PC-9 (cell line): Measurements from ENCODE around the gene LPAR6. TPM values are rescaled to one million over a fixed set of nuclear protein-coding genes. Genes with fewer than 3 reads are reported as not detected.
"Not testable (repeated sequence)": the region's sequence is repeated elsewhere in the genome, so short reads cannot be mapped to it uniquely, and the experiment has no call there.

Experiments
- BruUV-seq: library from RNA; stranded (reverse); fragments of 400-500 nt; replicated peaks from 2 replicates; lab custom pipeline; 2021; lab: Mats Ljungman, UMichigan
- CTCF ChIA-PET: fragments of 300-600 bp; sonication (Branson Sonifier 250); formaldehyde crosslinking; loops from one replicate; lab custom pipeline; 2022; ENCODE audit warnings: antibody characterized with exemption; lab: Charles Lee
- POLR2A ChIA-PET: fragments of 300-600 bp; sonication (Branson Sonifier 250); formaldehyde crosslinking; loops from one replicate; lab custom pipeline; 2022; ENCODE audit warnings: antibody characterized with exemption; ENCODE audit not compliant: unreplicated experiment; lab: Charles Lee
- DNase-seq, 2 experiments: peaks; one replicate each; pipeline versions ENCODE4 v3.0.0 to v3.0.0-alpha.2; 2015 to 2022; ENCODE audit warnings: mixed read lengths in 1 of 2
- H2AFZ ChIP-seq: fragments of 200-600 bp; sonication (generic); 2 replicates; pipeline ENCODE4 v1.8.1; 2017; ENCODE audit warnings: antibody characterized with exemption
- H3F3A ChIP-seq: fragments of 200-600 bp; sonication (generic); 2 replicates; pipeline ENCODE4 v1.8.1; 2017; ENCODE audit warnings: antibody characterized with exemption, mild to moderate bottlenecking, low read depth; ENCODE audit not compliant: insufficient read depth
- H3K27ac ChIP-seq: fragments of 200-600 bp; sonication (generic); 2 replicates; pipeline ENCODE4 v1.6.1; 2016; ENCODE audit warnings: mixed run types
- H3K27me3 ChIP-seq: fragments of 200-600 bp; sonication (generic); 2 replicates; pipeline ENCODE4 v1.6.1; 2016; ENCODE audit warnings: low read depth, mixed run types; ENCODE audit not compliant: insufficient read depth
- H3K36me3 ChIP-seq: fragments of 200-600 bp; sonication (generic); 2 replicates; pipeline ENCODE4 v1.6.1; 2016; ENCODE audit warnings: low read depth, mixed run types
- H3K4me1 ChIP-seq: fragments of 200-600 bp; sonication (generic); replicated peaks from 2 replicates; pipeline ENCODE4 v1.6.1; 2016; ENCODE audit warnings: mixed run types; ENCODE audit not compliant: insufficient read depth
- H3K4me2 ChIP-seq: fragments of 200-600 bp; sonication (generic); 2 replicates; pipeline ENCODE4 v1.6.1; 2017; ENCODE audit warnings: mixed run types
- H3K4me3 ChIP-seq: fragments of 200-600 bp; sonication (generic); 2 replicates; pipeline ENCODE4 v1.6.1; 2016; ENCODE audit warnings: mixed run types
- H3K79me2 ChIP-seq: fragments of 200-600 bp; sonication (generic); 2 replicates; pipeline ENCODE4 v1.6.1; 2017; ENCODE audit warnings: low read depth, mixed run types
- H3K9me2 ChIP-seq: fragments of 200-600 bp; sonication (generic); 2 replicates; pipeline ENCODE4 v1.8.1; 2017; ENCODE audit warnings: mild to moderate bottlenecking; ENCODE audit not compliant: insufficient read depth
- H3K9me3 ChIP-seq: fragments of 200-600 bp; sonication (generic); 2 replicates; pipeline ENCODE4 v1.8.1; 2016; ENCODE audit warnings: low read depth; ENCODE audit not compliant: insufficient read depth
- H4K20me1 ChIP-seq: fragments of 200-600 bp; sonication (generic); 2 replicates; pipeline ENCODE4 v1.8.1; 2017; ENCODE audit not compliant: insufficient read depth
- EZH2 ChIP-seq: fragments of 200-600 bp; sonication (generic); IDR thresholded peaks from 2 replicates; pipeline ENCODE4 v1.8.0; 2017; ENCODE audit warnings: antibody characterized with exemption, low read depth
- intact Hi-C: fragments of 100-400 bp; cut with micrococcal nuclease; formaldehyde crosslinking; loops from one replicate; pipeline ENCODE4 v1.10.0; 2022; ENCODE audit not compliant: unreplicated experiment
- total RNA-seq: library from RNA; stranded (reverse); gene quantifications from 2 replicates; pipeline ENCODE4 v1.2.3, GENCODE V29; 2021
- TF ChIP-seq, protein P1 (sequence below): fragments of 200-600 bp; sonication (generic); conservative IDR thresholded peaks from 2 replicates; pipeline ENCODE4 v1.6.1; 2017; ENCODE audit warnings: mixed run types, antibody characterized with exemption, mild to moderate bottlenecking, moderate library complexity

Gene LPAR6
- total RNA-seq, 1 experiment from 2014 or later = 2.7 TPM

DNA sequence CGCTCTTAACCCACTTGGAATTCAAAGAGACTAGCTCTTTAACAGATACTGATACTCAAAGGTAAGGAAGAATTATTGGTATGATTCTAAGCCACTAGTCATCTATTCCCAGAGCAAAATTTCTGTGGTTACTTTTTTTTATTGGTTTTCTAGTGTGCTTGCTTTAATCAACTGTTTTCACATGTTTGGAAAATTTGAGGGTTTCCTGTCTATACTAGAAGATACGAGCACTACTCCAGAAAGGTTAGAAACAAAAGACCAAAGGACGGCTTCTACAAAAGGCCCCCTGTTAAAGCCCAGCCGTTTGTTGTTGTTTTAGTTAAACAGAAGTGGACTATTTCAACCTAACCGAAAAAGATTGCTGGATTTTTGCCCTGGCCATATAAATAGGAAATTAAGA is 18.5 kb upstream of the LPAR6 start:
- no peak for DNase-seq
- Histone ChIP-seq H3K9me2 (no peaks in the 10 kb centered on the region), H2AFZ (no peak overlapping the region), H3K27ac (no peak overlapping the region), H4K20me1 (no peaks in the 10 kb centered on the region), H3K9me3 (no peaks in the 10 kb centered on the region), H3K36me3 (no peaks in the 10 kb centered on the region), H3K4me3 (no peak overlapping the region), H3K79me2 (no peaks in the 10 kb centered on the region), H3K4me2 (no peak overlapping the region), H3K27me3 (no peaks in the 10 kb centered on the region), H3K4me1 (no peaks in the 10 kb centered on the region), H3F3A (peaks cover 5% of the 10 kb centered on the region; the same call in 1 of the 2 replicates)
- CTCF ChIA-PET = interaction anchor here (0.6 kb wide), 1 partner anchor 149 kb away, joined by 6 read pairs; no protein-coding TSS in a partner anchor
- POLR2A ChIA-PET = no interaction called here
- no peak for TF ChIP-seq EZH2
- TF ChIP-seq, protein P1, sequence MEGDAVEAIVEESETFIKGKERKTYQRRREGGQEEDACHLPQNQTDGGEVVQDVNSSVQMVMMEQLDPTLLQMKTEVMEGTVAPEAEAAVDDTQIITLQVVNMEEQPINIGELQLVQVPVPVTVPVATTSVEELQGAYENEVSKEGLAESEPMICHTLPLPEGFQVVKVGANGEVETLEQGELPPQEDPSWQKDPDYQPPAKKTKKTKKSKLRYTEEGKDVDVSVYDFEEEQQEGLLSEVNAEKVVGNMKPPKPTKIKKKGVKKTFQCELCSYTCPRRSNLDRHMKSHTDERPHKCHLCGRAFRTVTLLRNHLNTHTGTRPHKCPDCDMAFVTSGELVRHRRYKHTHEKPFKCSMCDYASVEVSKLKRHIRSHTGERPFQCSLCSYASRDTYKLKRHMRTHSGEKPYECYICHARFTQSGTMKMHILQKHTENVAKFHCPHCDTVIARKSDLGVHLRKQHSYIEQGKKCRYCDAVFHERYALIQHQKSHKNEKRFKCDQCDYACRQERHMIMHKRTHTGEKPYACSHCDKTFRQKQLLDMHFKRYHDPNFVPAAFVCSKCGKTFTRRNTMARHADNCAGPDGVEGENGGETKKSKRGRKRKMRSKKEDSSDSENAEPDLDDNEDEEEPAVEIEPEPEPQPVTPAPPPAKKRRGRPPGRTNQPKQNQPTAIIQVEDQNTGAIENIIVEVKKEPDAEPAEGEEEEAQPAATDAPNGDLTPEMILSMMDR = no peak
- intact Hi-C loops = no loop called here
- no TSS peak for BruUV-seq

DNA sequence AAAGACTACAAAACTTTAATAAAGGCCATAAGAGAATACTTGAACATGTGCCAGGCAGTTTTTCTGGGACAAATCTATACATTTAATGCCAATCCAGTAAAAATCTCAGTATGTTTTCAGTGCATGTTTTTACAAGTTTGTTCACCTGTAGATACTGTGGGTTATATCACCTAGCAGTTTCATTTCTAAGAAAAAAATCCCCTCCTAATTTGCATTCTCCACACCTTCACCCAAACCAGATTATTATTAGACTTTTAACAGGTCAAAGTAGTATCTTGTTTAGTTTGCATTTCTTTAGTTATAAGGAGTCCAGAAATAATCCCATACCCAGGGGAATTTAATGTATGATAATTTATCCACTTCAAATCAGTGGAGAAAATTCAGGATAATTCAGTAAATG is 17.0 kb upstream of the LPAR6 start:
- H4K20me1 ChIP-seq = no peaks in the 10 kb centered on the region
- BruUV-seq = no TSS peak
- no peak for TF ChIP-seq EZH2

DNA sequence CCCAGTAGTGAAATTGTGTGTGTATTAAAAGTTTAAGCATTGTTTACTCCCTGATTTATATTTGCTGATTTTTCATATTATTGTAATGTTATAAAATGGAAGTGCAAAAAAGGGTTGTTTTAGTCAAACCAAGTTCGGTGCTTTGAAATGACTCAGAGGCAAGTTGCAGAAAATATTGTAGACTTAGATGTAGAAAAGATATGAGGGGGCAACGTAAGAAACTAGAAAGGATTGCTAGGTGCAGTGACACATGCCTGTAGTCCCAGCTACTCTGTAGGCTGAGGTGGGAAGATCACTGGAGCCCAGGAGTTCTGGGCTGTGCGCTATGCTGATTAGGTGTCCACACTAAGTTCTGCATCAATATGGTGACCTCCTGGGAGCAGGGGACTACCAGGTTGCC is 16.1 kb upstream of the LPAR6 start:
- Histone ChIP-seq H3K27ac (no peak overlapping the region), H3K4me2 (no peak overlapping the region), H3K9me2 (no peaks in the 10 kb centered on the region), H2AFZ (no peak overlapping the region), H3F3A (peaks cover 6% of the 10 kb centered on the region; the same call in 1 of the 2 replicates), H4K20me1 (no peaks in the 10 kb centered on the region), H3K4me3 (no peak overlapping the region), H3K9me3 (no peaks in the 10 kb centered on the region), H3K4me1 (no peaks in the 10 kb centered on the region), H3K36me3 (no peaks in the 10 kb centered on the region), H3K27me3 (no peaks in the 10 kb centered on the region), H3K79me2 (no peaks in the 10 kb centered on the region)
- BruUV-seq = no TSS peak
- intact Hi-C loops = no loop called here
- CTCF ChIA-PET = no interaction called here
- DNase-seq = no peak
- TF ChIP-seq, protein P1 = no peak
- no peak for TF ChIP-seq EZH2
- POLR2A ChIA-PET = no interaction called here

More for the DNA sequence above, 17.0 kb upstream of the LPAR6 start:
- H3K4me1 ChIP-seq = no peaks in the 10 kb centered on the region
- H3F3A ChIP-seq = peaks cover 6% of the 10 kb centered on the region; the same call in 1 of the 2 replicates
- H2AFZ ChIP-seq = no peak overlapping the region
- no peaks in the 10 kb centered on the region for H3K36me3 ChIP-seq
- no peaks in the 10 kb centered on the region for H3K9me2 ChIP-seq
- no peak overlapping the region for H3K4me2 ChIP-seq
- no peaks in the 10 kb centered on the region for H3K9me3 ChIP-seq
- no peak for DNase-seq
- H3K27ac ChIP-seq = no peak overlapping the region
- ChIA-PET CTCF (no interaction called here), POLR2A (no interaction called here)
- no peak overlapping the region for H3K4me3 ChIP-seq
- no peaks in the 10 kb centered on the region for H3K27me3 ChIP-seq
- no peaks in the 10 kb centered on the region for H3K79me2 ChIP-seq
- intact Hi-C loops = no loop called here

DNA sequence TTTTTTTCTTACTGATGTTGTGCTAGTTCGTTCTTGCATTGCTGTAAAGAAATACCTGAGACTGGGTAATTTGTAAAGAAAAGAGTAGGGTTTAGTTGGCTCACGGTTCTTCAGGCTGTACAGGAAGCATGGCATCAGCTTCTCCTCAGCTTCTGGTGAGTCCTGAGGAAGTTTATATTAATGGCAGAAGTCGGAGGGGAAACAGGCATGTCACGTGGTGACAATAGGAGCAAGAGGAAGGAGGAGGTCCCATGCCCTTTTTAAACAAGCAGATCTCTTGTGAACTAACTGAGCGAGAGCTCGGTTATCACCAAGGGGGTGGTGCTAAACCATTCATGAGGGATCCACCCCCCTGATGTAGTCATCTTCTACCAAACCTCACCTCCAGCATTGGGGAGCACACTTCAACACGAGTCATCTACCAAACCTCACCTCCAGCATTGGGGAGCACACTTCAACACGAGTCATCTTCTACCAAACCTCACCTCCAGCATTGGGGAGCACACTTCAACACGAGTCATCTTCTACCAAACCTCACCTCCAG is 13.9 kb upstream of the LPAR6 start:
- H3K4me1 ChIP-seq, H3K4me2 ChIP-seq, H3K9me2 ChIP-seq, H2AFZ ChIP-seq, H3K79me2 ChIP-seq, intact Hi-C loops, H3K27me3 ChIP-seq, DNase-seq, H3K27ac ChIP-seq, H3F3A ChIP-seq, H3K36me3 ChIP-seq, CTCF ChIA-PET, H3K4me3 ChIP-seq, POLR2A ChIA-PET, H3K9me3 ChIP-seq, BruUV-seq, H4K20me1 ChIP-seq: not testable (repeated sequence)
